ENCODE data around the gene GALNT17. TPM values are rescaled to one million over a fixed set of nuclear protein-coding genes. Genes with fewer than 3 reads are reported as not detected.

Gene GALNT17
- total RNA-seq (2021) (not detected in 2 replicates), Bru-seq, nascent RNA (percentile 0 among the genes with signal in this experiment), BruChase-seq, experiment 1, labeled RNA remaining after a 2-hour chase (percentile 0 among the genes with signal in this experiment), BruChase-seq, experiment 2, labeled RNA remaining after a 6-hour chase (percentile 0 among the genes with signal in this experiment)
- long read RNA-seq, result 0 reads

GRCh38 chr7:71132127-71132376, at the start of gene GALNT17:
GALNT17 (plus strand) TSS chr7:71132144.
- ChIA-PET CTCF (no interaction called here), POLR2A (ENCODE audit: low non-redundant PET) (no interaction called here)
- intact Hi-C loops (cut with micrococcal nuclease; ENCODE audit: unreplicated experiment), result no loop called here
- Histone ChIP-seq H3K4me3 (ENCODE audit: low read depth, low read length, poor library complexity, severe bottlenecking) (no peak within 1 kb of the TSS), H3K27me3 (replicated peaks; ENCODE audit: insufficient read depth, low read depth, low read length, poor library complexity) (no peaks in the 10 kb centered on the region), H3K4me1 (ENCODE audit: insufficient read depth, low read length, poor library complexity, severe bottlenecking) (no peaks in the 10 kb centered on the region), H3K36me3 (ENCODE audit: insufficient read depth, low read length, poor library complexity, severe bottlenecking) (no peaks in the 10 kb centered on the region), H3K27ac (ENCODE audit: low read depth, low read length, poor library complexity, severe bottlenecking) (no peak within 1 kb of the TSS), H3K9me3 (ENCODE audit: low read depth, low read length, poor library complexity, severe bottlenecking) (peaks cover 17% of the 10 kb centered on the region)
- TF ChIP-seq EZH2 (IDR thresholded peaks at IDR 0.05; ENCODE audit: borderline replicate concordance, low read depth, low read length, poor library complexity, severe bottlenecking), result no peak
- TF ChIP-seq, protein P1, sequence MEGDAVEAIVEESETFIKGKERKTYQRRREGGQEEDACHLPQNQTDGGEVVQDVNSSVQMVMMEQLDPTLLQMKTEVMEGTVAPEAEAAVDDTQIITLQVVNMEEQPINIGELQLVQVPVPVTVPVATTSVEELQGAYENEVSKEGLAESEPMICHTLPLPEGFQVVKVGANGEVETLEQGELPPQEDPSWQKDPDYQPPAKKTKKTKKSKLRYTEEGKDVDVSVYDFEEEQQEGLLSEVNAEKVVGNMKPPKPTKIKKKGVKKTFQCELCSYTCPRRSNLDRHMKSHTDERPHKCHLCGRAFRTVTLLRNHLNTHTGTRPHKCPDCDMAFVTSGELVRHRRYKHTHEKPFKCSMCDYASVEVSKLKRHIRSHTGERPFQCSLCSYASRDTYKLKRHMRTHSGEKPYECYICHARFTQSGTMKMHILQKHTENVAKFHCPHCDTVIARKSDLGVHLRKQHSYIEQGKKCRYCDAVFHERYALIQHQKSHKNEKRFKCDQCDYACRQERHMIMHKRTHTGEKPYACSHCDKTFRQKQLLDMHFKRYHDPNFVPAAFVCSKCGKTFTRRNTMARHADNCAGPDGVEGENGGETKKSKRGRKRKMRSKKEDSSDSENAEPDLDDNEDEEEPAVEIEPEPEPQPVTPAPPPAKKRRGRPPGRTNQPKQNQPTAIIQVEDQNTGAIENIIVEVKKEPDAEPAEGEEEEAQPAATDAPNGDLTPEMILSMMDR (conservative IDR thresholded peaks at IDR 0.05; ENCODE audit: low read depth, low read length), result no peak
- no TSS peak for BruUV-seq (replicated peaks)
- DNase-seq (ENCODE audit: low spot score), result no peak

GRCh38 chr7:71095266-71095860, 36.6 kb upstream of the GALNT17 start:
- intact Hi-C loops (cut with micrococcal nuclease; ENCODE audit: unreplicated experiment), result no loop called here
- no peaks in the 10 kb centered on the region for H3K36me3 ChIP-seq (ENCODE audit: insufficient read depth, low read length, poor library complexity, severe bottlenecking)
- H3K4me1 ChIP-seq (ENCODE audit: insufficient read depth, low read length, poor library complexity, severe bottlenecking), result no peaks in the 10 kb centered on the region
- ChIA-PET POLR2A (ENCODE audit: low non-redundant PET) (no interaction called here), CTCF (no interaction called here)
- no peak overlapping the region for H3K4me3 ChIP-seq (ENCODE audit: low read depth, low read length, poor library complexity, severe bottlenecking)
- DNase-seq (ENCODE audit: low spot score), result no peak
- no peaks in the 10 kb centered on the region for H3K27me3 ChIP-seq (replicated peaks; ENCODE audit: insufficient read depth, low read depth, low read length, poor library complexity)
- no peak overlapping the region for H3K27ac ChIP-seq (ENCODE audit: low read depth, low read length, poor library complexity, severe bottlenecking)
- TF ChIP-seq, protein P1 (conservative IDR thresholded peaks at IDR 0.05; ENCODE audit: low read depth, low read length), result no peak
- no peak for TF ChIP-seq EZH2 (IDR thresholded peaks at IDR 0.05; ENCODE audit: borderline replicate concordance, low read depth, low read length, poor library complexity, severe bottlenecking)
- no TSS peak for BruUV-seq (replicated peaks)
- peaks cover 14% of the 10 kb centered on the region for H3K9me3 ChIP-seq (ENCODE audit: low read depth, low read length, poor library complexity, severe bottlenecking)

GRCh38 chr7:71096351-71096750, 35.6 kb upstream of the GALNT17 start:
- no TSS peak for BruUV-seq (replicated peaks)
- TF ChIP-seq EZH2 (IDR thresholded peaks at IDR 0.05; ENCODE audit: borderline replicate concordance, low read depth, low read length, poor library complexity, severe bottlenecking), result no peak
- TF ChIP-seq, protein P1 (conservative IDR thresholded peaks at IDR 0.05; ENCODE audit: low read depth, low read length), result no peak

More at GRCh38 chr7:71096351-71096750, 35.6 kb upstream of the GALNT17 start:
- Histone ChIP-seq H3K4me3 (ENCODE audit: low read depth, low read length, poor library complexity, severe bottlenecking) (no peak overlapping the region), H3K27me3 (replicated peaks; ENCODE audit: insufficient read depth, low read depth, low read length, poor library complexity) (no peaks in the 10 kb centered on the region), H3K36me3 (ENCODE audit: insufficient read depth, low read length, poor library complexity, severe bottlenecking) (no peaks in the 10 kb centered on the region), H3K4me1 (ENCODE audit: insufficient read depth, low read length, poor library complexity, severe bottlenecking) (no peaks in the 10 kb centered on the region), H3K9me3 (ENCODE audit: low read depth, low read length, poor library complexity, severe bottlenecking) (peaks cover 14% of the 10 kb centered on the region), H3K27ac (ENCODE audit: low read depth, low read length, poor library complexity, severe bottlenecking) (no peak overlapping the region)
- CTCF ChIA-PET, result no interaction called here
- POLR2A ChIA-PET (ENCODE audit: low non-redundant PET), result no interaction called here
- intact Hi-C loops (cut with micrococcal nuclease; ENCODE audit: unreplicated experiment), result no loop called here
- DNase-seq (ENCODE audit: low spot score), result no peak

Data from A673 (cell line).